H9 (cell line): Measurements from ENCODE around the gene WAPL. TPM values are rescaled to one million over a fixed set of nuclear protein-coding genes. Genes with fewer than 3 reads are reported as not detected.

Experiments used
- DNase-seq: peaks from one replicate; pipeline ENCODE4 v3.0.0-alpha.2; 2017
- H2AFZ ChIP-seq: one replicate; pipeline ENCODE4 v1.6.1; 2013; ENCODE audit warnings: mild to moderate bottlenecking, low read length, control low read depth, moderate library complexity
- H2AK5ac ChIP-seq: 2 replicates; pipeline ENCODE4 v1.6.1; 2013; ENCODE audit warnings: low read length, control low read depth, mixed read lengths; ENCODE audit not compliant: insufficient read length
- H2BK120ac ChIP-seq: one replicate; pipeline ENCODE4 v1.6.1; 2013; ENCODE audit warnings: low read depth, mild to moderate bottlenecking, low read length, control low read depth, inconsistent platforms; ENCODE audit not compliant: poor library complexity, severe bottlenecking
- H2BK12ac ChIP-seq: 2 replicates; pipeline ENCODE4 v1.6.1; 2013; ENCODE audit warnings: low read length, control low read depth, mixed read lengths, low read depth; ENCODE audit not compliant: insufficient read length
- H2BK15ac ChIP-seq: 2 replicates; pipeline ENCODE4 v1.6.1; 2013; ENCODE audit warnings: low read depth, low read length, control low read depth
- H2BK20ac ChIP-seq: one replicate; pipeline ENCODE4 v1.6.1; 2013; ENCODE audit warnings: low read depth, mild to moderate bottlenecking, low read length, control low read depth, inconsistent platforms; ENCODE audit not compliant: poor library complexity, severe bottlenecking
- H2BK5ac ChIP-seq: 2 replicates; pipeline ENCODE4 v1.6.1; 2013; ENCODE audit warnings: low read length, control low read depth, mixed read lengths; ENCODE audit not compliant: insufficient read length
- H3K14ac ChIP-seq: 2 replicates; pipeline ENCODE4 v1.6.1; 2013; ENCODE audit warnings: low read length, control low read depth; ENCODE audit not compliant: insufficient read depth
- H3K18ac ChIP-seq: 2 replicates; pipeline ENCODE4 v1.6.1; 2013; ENCODE audit warnings: low read depth, mild to moderate bottlenecking, mixed read lengths, low read length, control low read depth; ENCODE audit not compliant: insufficient read length
- H3K23ac ChIP-seq: 2 replicates; pipeline ENCODE4 v1.6.1; 2013; ENCODE audit warnings: low read length, control low read depth, mixed read lengths, low read depth; ENCODE audit not compliant: insufficient read length
- H3K23me2 ChIP-seq: 2 replicates; pipeline ENCODE4 v1.6.1; 2013; ENCODE audit warnings: low read depth, mild to moderate bottlenecking, mixed read lengths, low read length, control low read depth; ENCODE audit not compliant: insufficient read length, poor library complexity, severe bottlenecking
- H3K27ac ChIP-seq: 2 replicates; pipeline ENCODE4 v1.5.1; 2013; ENCODE audit warnings: low read length, control low read depth, mixed read lengths, low read depth; ENCODE audit not compliant: insufficient read length
- H3K27me3 ChIP-seq: 2 replicates; pipeline ENCODE4 v1.6.1; 2013; ENCODE audit warnings: low read length, control low read depth, inconsistent platforms; ENCODE audit not compliant: insufficient read depth
- H3K4ac ChIP-seq: 2 replicates; pipeline ENCODE4 v1.6.1; 2013; ENCODE audit warnings: low read depth, mild to moderate bottlenecking, control low read depth, inconsistent platforms, low read length, moderate library complexity
- H3K4me1 ChIP-seq: 2 replicates; pipeline ENCODE4 v1.6.1; 2013; ENCODE audit warnings: low read length, control low read depth, inconsistent platforms; ENCODE audit not compliant: insufficient read depth
- H3K4me2 ChIP-seq: 2 replicates; pipeline ENCODE4 v1.6.1; 2013; ENCODE audit warnings: low read length, control low read depth, mixed read lengths; ENCODE audit not compliant: insufficient read length, insufficient read depth
- H3K56ac ChIP-seq: 2 replicates; pipeline ENCODE4 v1.6.1; 2013; ENCODE audit warnings: low read depth, mild to moderate bottlenecking, mixed read lengths, low read length, control low read depth; ENCODE audit not compliant: insufficient read length
- H3K79me1 ChIP-seq: 2 replicates; pipeline ENCODE4 v1.6.1; 2013; ENCODE audit warnings: low read depth, mild to moderate bottlenecking, moderate library complexity, low read length, control low read depth, inconsistent platforms; ENCODE audit not compliant: insufficient read depth, poor library complexity, severe bottlenecking
- H3K79me2 ChIP-seq: 2 replicates; pipeline ENCODE4 v1.6.1; 2013; ENCODE audit warnings: low read length, control low read depth, inconsistent platforms; ENCODE audit not compliant: insufficient read depth
- H3K9ac ChIP-seq: 2 replicates; pipeline ENCODE4 v1.6.1; 2013; ENCODE audit warnings: low read length, control low read depth, mixed read lengths; ENCODE audit not compliant: insufficient read length; ENCODE audit errors: extremely low read depth
- H3K9me3 ChIP-seq: one replicate; pipeline ENCODE4 v1.6.1; 2013; ENCODE audit warnings: low read depth, low read length, inconsistent platforms; ENCODE audit not compliant: control insufficient read depth
- H3T11ph ChIP-seq: one replicate; pipeline ENCODE4 v1.6.1; 2013; ENCODE audit warnings: mild to moderate bottlenecking, low read length, control low read depth, inconsistent platforms
- H4K20me1 ChIP-seq: one replicate; pipeline ENCODE4 v1.6.1; 2013; ENCODE audit not compliant: control insufficient read depth, insufficient read length, insufficient read depth
- H4K5ac ChIP-seq: 2 replicates; pipeline ENCODE4 v1.6.1; 2013; ENCODE audit warnings: low read depth, mild to moderate bottlenecking, mixed read lengths, low read length, control low read depth; ENCODE audit not compliant: insufficient read length
- H4K8ac ChIP-seq: replicated peaks from 2 replicates; pipeline ENCODE4 v1.6.1; 2013; ENCODE audit warnings: low read length, control low read depth, mixed read lengths, low read depth; ENCODE audit not compliant: insufficient read length
- H4K91ac ChIP-seq: 2 replicates; pipeline ENCODE4 v1.6.1; 2013; ENCODE audit warnings: low read depth, mild to moderate bottlenecking, moderate library complexity, mixed read lengths, low read length, control low read depth; ENCODE audit not compliant: insufficient read length
- H3K27ac Mint-ChIP-seq, 3 experiments: 2 replicates in 2 of 3; 3 replicates in 1 of 3; pipeline ENCODE4 v1.8.0; 2020 to 2021; ENCODE audit warnings: mixed read lengths in 3 of 3, mild to moderate bottlenecking in 1 of 3, moderate library complexity in 1 of 3
- H3K27me3 Mint-ChIP-seq: 2 replicates; pipeline ENCODE4 v1.8.0; 2021; ENCODE audit warnings: low read depth, mild to moderate bottlenecking, moderate library complexity, mixed read lengths
- H3K36me3 Mint-ChIP-seq, 3 experiments: 2 replicates in 2 of 3; 3 replicates in 1 of 3; pipeline ENCODE4 v1.8.0; 2020 to 2021; ENCODE audit warnings: low read depth in 3 of 3, mixed read lengths in 3 of 3; ENCODE audit not compliant: insufficient read depth in 1 of 3
- H3K4me1 Mint-ChIP-seq, 2 experiments: 2 replicates each; pipeline ENCODE4 v1.8.0; 2020; ENCODE audit warnings: mixed read lengths in 2 of 2
- H3K4me3 Mint-ChIP-seq, 2 experiments: 2 replicates in 1 of 2; 3 replicates in 1 of 2; pipeline ENCODE4 v1.8.0; 2020 to 2021; ENCODE audit warnings: mild to moderate bottlenecking in 2 of 2, mixed read lengths in 2 of 2, moderate library complexity in 1 of 2
- H3K9me3 Mint-ChIP-seq, 2 experiments: 2 replicates in 1 of 2; 3 replicates in 1 of 2; pipeline ENCODE4 v1.8.0; 2020; ENCODE audit warnings: mild to moderate bottlenecking in 2 of 2, mixed read lengths in 2 of 2, moderate library complexity in 1 of 2
- CTCF ChIP-seq: fragments of 200-600 bp; sonication (generic); conservative IDR thresholded peaks from 3 replicates; pipeline ENCODE4 v1.8.0; 2021; ENCODE audit warnings: antibody characterized with exemption, mild to moderate bottlenecking
- WGBS: extraction: QIAGEN DNeasy Blood & Tissue Kit; methylation state at CpG from one replicate; pipeline ENCODE4 v1.1.7; 2013; ENCODE audit warnings: missing lambda C conversion rate, low lambda C conversion rate, mixed read lengths; ENCODE audit not compliant: insufficient read length; ENCODE audit errors: extremely low coverage; 5-methylcytosine and 5-hydroxymethylcytosine counted together
- total RNA-seq: library from RNA; stranded (reverse); gene quantifications from 2 replicates; pipeline ENCODE4 v1.2.1, GENCODE V29; 2021

Gene WAPL
- total RNA-seq, 1 experiment from 2014 or later: 61.4 TPM

- peaks cover 2 to 6% of the 10 kb centered on the region in 2 experiments; a peak in 3 of 5 replicates for H3K9me3 Mint-ChIP-seq
These were observed 31.6 kb upstream of the WAPL start for GRCh38 chr10:86553213-86553612.

More at GRCh38 chr10:86553213-86553612, 31.6 kb upstream of the WAPL start:
- no CpG with 5 or more reads among the region's 5 CpGs for WGBS
- Histone ChIP-seq H2BK120ac (no peak overlapping the region), H3K14ac (no peak overlapping the region), H3K4me1 (peaks cover 3% of the 10 kb centered on the region; the same call in 1 of the 2 replicates), H2BK12ac (no peak overlapping the region), H4K20me1 (no peaks in the 10 kb centered on the region), H3K4ac (no peak overlapping the region), H3T11ph (no peak overlapping the region), H2BK15ac (no peak overlapping the region), H2AFZ (no peak overlapping the region), H4K91ac (no peak overlapping the region), H2BK20ac (no peak overlapping the region), H3K23ac (no peak overlapping the region), H3K79me2 (no peaks in the 10 kb centered on the region), H3K79me1 (no peaks in the 10 kb centered on the region), H3K18ac (no peak overlapping the region), H3K23me2 (no peaks in the 10 kb centered on the region), H4K5ac (no peak overlapping the region), H2AK5ac (no peak overlapping the region), H3K9ac (no peak overlapping the region), H3K27me3 (no peaks in the 10 kb centered on the region), H2BK5ac (no peak overlapping the region), H3K9me3 (no peaks in the 10 kb centered on the region), H3K27ac (no peak overlapping the region), H4K8ac (no peak overlapping the region), H3K56ac (no peak overlapping the region), H3K4me2 (no peak overlapping the region)
- no peak for DNase-seq
- Mint-ChIP-seq H3K36me3 (no peaks in the 10 kb centered on the region; a peak in 1 of 7 replicates), H3K4me1 (peaks cover 10 to 13% of the 10 kb centered on the region in 2 experiments), H3K4me3 (no peak overlapping the region), H3K27me3 (no peaks in the 10 kb centered on the region; the same call in 1 of the 2 replicates), H3K27ac (no peak overlapping the region)
- no peak for TF ChIP-seq CTCF
